Measurements from ENCODE around the gene GNAO1.
"Not testable (repeated sequence)": the region's sequence is repeated elsewhere in the genome, so short reads cannot be mapped to it uniquely, and the experiment has no call there.

GNAO1 gene

GRCh38 chr16:56369202-56369601 lies 177.9 kb downstream of the GNAO1 start:
- no peak for DNase-seq

GRCh38 chr16:56370185-56370874 lies 179.0 kb downstream of the GNAO1 start:
- DNase-seq: no peak

DNA sequence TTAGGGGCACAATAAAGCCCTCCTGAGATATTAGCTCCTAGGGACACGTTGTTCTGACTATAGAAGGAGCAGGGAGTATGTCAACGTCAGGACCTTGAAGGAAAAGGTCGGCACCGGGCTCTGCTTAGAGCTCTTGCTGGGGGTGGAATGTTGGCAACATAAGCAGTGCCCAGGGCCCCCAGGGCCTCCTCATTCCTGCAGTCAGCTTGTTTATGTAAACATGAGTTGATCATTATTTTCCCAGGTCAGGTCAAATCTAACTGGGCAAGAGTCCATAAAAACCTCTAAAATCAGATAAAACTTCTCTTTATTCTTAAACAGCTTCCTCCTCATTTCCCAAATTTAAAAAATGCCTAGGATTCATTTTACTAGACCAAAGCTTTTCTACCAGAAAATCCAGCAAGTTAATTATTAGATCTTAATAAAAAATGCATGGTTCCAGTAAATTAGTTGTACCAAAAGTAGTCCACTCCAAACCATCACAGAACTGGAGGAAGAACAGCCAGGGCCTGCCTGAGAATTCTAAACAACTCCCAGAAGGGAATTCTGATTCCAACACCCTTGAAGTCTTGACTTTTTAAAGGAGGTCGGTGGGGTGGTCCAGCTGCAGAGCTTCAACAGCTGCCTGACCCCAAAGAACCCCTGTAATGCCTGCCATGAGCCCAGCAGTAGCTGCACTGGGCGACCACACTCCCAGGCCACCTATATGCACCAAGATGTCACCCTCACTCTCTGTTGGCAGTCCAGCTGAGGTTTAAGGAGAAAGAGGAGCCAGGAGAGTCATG lies 179.8 kb downstream of the GNAO1 start:
- DNase-seq: no peak

DNA sequence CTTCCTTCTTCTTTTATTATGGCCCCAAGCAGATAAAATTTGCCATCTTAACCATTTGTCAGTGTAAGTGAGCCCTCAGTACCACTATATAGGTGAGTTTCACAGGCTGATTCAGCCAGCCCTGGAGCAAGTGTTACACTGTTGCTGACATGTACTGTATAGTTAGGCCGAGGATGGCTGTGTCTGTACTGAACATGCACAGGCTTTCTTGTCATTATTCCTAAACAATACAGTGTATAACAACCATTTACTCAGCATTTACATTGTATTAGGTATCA lies 180.3 kb downstream of the GNAO1 start:
- DNase-seq: no peak

DNA sequence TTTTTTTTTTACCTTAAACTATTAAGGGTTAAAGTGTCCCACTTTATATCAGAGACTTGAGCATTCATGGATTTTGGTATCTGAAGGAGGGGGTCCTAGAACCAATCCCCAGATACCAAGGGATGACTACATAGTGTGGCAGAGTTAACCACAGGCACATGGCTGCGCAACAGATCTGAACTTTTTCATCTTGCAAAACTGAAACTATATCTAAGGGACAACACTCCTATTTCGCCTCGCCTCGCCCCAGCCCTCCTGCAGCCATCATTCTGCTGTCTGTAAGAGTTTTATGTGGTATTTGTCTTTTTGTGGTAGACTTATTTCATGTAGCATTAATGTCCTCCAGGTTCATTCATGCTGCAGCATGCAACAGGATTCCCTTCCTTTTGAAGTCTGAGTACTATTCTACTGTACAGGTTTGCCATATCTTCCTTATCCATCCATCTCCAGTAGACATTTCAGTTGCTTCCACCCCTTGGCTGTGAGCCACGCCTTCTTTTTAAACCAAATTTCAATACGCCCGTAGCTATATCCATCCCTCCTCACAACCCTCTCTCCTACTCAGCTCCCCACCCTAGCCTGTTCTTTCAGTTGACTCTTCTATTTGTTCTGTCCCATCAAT lies 180.8 kb downstream of the GNAO1 start:
- no peak for DNase-seq

- no peak for DNase-seq
Observed at GRCh38 chr16:56373003-56373402, 181.7 kb downstream of the GNAO1 start.

- DNase-seq: not testable (repeated sequence)
Observed at GRCh38 chr16:56375792-56376191, 184.5 kb downstream of the GNAO1 start.

- DNase-seq: not testable (repeated sequence)
Observed at GRCh38 chr16:56379044-56379443, 187.8 kb downstream of the GNAO1 start.

- not testable (repeated sequence) for DNase-seq
Observed at GRCh38 chr16:56380778-56381485, 189.6 kb downstream of the GNAO1 start.

- no peak for DNase-seq
Observed at GRCh38 chr16:56382459-56382858, 191.2 kb downstream of the GNAO1 start.

- DNase-seq: no peak
Observed at GRCh38 chr16:56382901-56383355, 191.6 kb downstream of the GNAO1 start.

- DNase-seq: no peak
Observed at GRCh38 chr16:56384074-56384721, 192.9 kb downstream of the GNAO1 start.

DNA sequence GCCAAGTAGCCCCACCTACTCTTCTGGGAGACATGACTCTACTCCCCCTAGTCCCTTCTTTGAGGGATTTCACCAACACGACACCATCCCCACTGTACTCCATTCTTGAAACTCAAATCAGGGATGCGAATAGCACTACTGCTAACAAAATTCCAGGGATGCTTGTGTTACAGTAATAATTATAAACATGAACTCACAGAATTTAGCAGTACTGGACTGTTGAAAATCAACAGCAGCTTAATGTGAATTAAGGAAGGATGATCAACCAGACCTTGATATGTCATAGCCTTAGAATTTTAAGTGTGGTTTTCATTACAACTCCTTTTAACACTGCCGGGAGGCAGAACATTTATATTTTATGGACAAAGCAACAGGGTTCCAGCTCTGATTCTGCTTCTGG lies 196.1 kb downstream of the GNAO1 start:
- no peak for DNase-seq

DNA sequence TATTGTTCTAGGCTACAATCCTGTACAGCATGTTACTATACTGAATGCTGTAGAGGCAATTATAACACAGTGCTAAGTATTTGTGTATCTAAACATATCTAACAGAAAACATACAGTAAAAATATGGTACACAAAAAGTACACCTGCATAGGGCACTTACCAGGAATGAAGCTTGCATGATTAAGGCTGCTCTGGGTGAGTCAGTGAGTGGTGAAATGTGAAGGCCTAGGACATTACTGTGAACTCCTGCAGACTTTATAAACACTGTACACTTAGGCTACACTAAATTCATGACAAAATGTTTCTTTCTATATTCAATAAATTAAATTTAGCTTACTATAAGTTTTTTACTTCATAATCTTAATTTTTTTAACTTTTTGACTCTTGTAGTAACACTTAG lies 196.9 kb downstream of the GNAO1 start:
- DNase-seq: no peak

DNA sequence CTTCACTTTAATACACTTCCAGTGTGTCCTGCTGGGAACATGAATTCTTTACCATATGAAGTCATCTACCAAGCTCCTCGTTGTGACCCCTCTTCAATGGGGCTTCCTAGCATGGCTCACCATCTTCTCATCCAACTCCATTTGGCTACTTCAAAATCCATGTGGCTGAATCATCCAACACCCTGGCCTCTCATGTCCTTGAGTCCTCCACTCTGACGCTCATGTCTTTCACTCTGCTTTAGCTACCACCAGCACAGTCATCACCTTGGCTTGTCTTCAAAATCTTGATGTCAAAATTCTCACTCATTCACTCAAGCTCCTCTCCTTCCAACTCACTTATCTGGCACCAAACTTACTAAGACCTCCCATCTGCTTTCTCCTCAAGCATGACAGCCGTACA lies 198.3 kb downstream of the GNAO1 start:
- no peak for DNase-seq

GRCh38 chr16:56396724-56397123 lies 205.4 kb downstream of the GNAO1 start:
- not testable (repeated sequence) for DNase-seq

DNA sequence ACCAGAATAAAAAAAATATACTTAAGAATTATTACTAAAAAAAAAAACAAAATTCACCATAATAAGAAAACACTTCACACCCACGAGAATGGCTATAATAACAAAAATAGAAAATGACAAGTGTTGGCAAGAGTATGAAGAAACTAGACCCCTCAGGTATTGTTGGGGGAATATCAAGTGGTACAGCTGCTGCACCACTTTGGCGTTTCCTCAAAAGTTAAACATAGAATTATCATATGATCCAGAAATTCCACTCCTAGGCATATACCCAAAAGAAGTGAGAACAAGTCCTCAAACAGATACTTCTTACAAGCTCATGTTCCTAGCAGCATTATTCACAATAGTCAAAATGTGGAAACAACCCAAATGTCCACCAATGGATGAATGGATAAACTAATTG lies 207.8 kb downstream of the GNAO1 start:
- no peak for DNase-seq

GRCh38 chr16:56399486-56399885 lies 208.2 kb downstream of the GNAO1 start:
- DNase-seq: no peak

DNA sequence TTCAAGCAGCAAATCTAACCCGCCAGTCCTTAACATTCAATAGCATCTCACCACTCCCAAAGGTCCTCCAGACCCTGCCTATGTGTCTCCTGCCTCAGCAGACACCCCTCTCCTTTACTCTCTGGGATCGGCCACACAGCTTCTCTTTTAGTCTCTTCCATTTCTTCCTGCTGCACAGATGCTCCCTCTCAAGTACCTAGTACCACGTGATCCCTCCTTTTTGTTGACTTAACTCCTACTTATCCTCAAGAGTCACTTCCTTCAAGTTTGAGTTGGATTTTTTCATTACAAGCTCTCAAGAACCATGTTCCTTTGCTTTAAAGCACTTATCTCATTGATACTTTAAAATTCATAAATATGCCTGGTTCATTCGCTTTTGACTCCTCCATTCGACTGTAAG lies 209.2 kb downstream of the GNAO1 start:
- no peak for DNase-seq

DNA sequence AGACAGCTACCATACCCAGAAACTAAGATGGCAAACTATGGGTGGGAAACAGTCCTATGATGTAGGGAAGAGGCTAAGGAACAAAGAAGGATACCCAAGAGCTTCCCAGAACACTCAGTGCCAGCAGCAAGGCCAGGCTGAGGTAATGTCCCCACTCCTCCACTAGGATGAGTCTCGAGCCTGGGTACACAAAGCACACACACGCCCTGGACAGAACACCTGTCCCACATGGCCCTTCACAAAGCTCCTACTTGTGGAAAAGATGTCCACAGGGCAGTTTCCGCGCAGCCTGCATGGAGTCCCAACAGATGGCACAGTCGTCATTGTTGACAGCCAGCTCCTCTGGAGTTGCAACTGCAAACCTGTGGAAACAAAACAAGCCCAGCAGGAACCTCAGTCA lies 210.2 kb downstream of the GNAO1 start:
- DNase-seq: no peak

- no peak for DNase-seq
Observed at GRCh38 chr16:56405977-56406672, 214.8 kb downstream of the GNAO1 start.
